CD14-positive monocyte (primary cell): Measurements from ENCODE around the gene ARSB. TPM values are rescaled to one million over a fixed set of nuclear protein-coding genes. Genes with fewer than 3 reads are reported as not detected.

Experiments used
- DNase-seq, 3 donors: peaks; one replicate each; pipeline ENCODE4 v3.0.0-alpha.2; 2011 to 2022
- H2AFZ ChIP-seq: 2 replicates; pipeline ENCODE4 v1.6.0; 2012; ENCODE audit warnings: mild to moderate bottlenecking, low read depth, low read length, inconsistent platforms; ENCODE audit not compliant: insufficient read depth, poor library complexity, severe bottlenecking
- H3K27ac ChIP-seq, 2 donors: 1 replicate in 1 of 2; 2 replicates in 1 of 2; pipeline ENCODE4 v1.5.1; 2012 to 2013; ENCODE audit warnings: low read length in 2 of 2, control low read depth in 1 of 2, inconsistent platforms in 1 of 2, low read depth in 1 of 2, mild to moderate bottlenecking in 1 of 2
- H3K27me3 ChIP-seq, 2 donors: one replicate each; pipeline versions ENCODE4 v1.6.0 to v1.6.1; 2011 to 2013; ENCODE audit warnings: low read length in 2 of 2; ENCODE audit not compliant: control insufficient read depth in 2 of 2, insufficient read depth in 2 of 2
- H3K36me3 ChIP-seq, 2 donors: replicated peaks in 1 of 2; 1 replicate in 1 of 2; 2 replicates in 1 of 2; pipeline versions ENCODE4 v1.5.1 to v1.6.1; 2012 to 2013; ENCODE audit warnings: low read length in 2 of 2, control low read depth in 1 of 2, inconsistent platforms in 1 of 2, mild to moderate bottlenecking in 1 of 2; ENCODE audit not compliant: insufficient read depth in 2 of 2, control insufficient read depth in 1 of 2
- H3K4me1 ChIP-seq, 2 donors: 1 replicate in 1 of 2; 2 replicates in 1 of 2; pipeline versions ENCODE4 v1.5.1 to v1.6.1; 2012 to 2013; ENCODE audit warnings: low read length in 2 of 2, control low read depth in 1 of 2, inconsistent platforms in 1 of 2, mild to moderate bottlenecking in 1 of 2, moderate library complexity in 1 of 2; ENCODE audit not compliant: insufficient read depth in 2 of 2, control insufficient read depth in 1 of 2
- H3K4me2 ChIP-seq: replicated peaks from 2 replicates; pipeline ENCODE3; 2012; ENCODE audit warnings: low read length, moderate library complexity, mild to moderate bottlenecking; ENCODE audit not compliant: poor library complexity, severe bottlenecking; ENCODE audit errors: extremely low read depth
- H3K4me3 ChIP-seq, 3 experiments: fragments of 200-600 bp in 1 of 3; sonication (generic) in 1 of 3; replicated peaks in 1 of 3; 1 replicate in 2 of 3; 2 replicates in 1 of 3; pipeline ENCODE4 v1.5.1; 2011 to 2013; ENCODE audit warnings: low read length in 3 of 3, mild to moderate bottlenecking in 3 of 3, control low read depth in 2 of 3, low read depth in 2 of 3, inconsistent platforms in 1 of 3, moderate library complexity in 1 of 3
- H3K79me2 ChIP-seq: 2 replicates; pipeline ENCODE4 v1.6.0; 2012; ENCODE audit warnings: mild to moderate bottlenecking, control low read depth, inconsistent platforms, low read length, moderate library complexity; ENCODE audit not compliant: insufficient read depth
- H3K9ac ChIP-seq: 2 replicates; pipeline ENCODE4 v1.6.0; 2017; ENCODE audit warnings: low read length, mild to moderate bottlenecking; ENCODE audit not compliant: insufficient read depth, poor library complexity, severe bottlenecking
- H3K9me3 ChIP-seq, 2 donors: replicated peaks in 1 of 2; 1 replicate in 1 of 2; 2 replicates in 1 of 2; pipeline versions ENCODE4 v1.5.1 to v1.6.1; 2012 to 2013; ENCODE audit warnings: low read length in 2 of 2, control low read depth in 1 of 2; ENCODE audit not compliant: control insufficient read depth in 1 of 2, insufficient read depth in 1 of 2
- H4K20me1 ChIP-seq: 2 replicates; pipeline ENCODE4 v1.6.0; 2012; ENCODE audit warnings: mild to moderate bottlenecking, low read length, control low read depth, moderate library complexity; ENCODE audit not compliant: insufficient read depth
- H3K27ac Mint-ChIP-seq, 7 donors: one replicate each; pipeline ENCODE4 v1.8.0; 2020; ENCODE audit warnings: mild to moderate bottlenecking in 7 of 7, mixed read lengths in 7 of 7, moderate library complexity in 6 of 7, inconsistent platforms in 2 of 7
- H3K27me3 Mint-ChIP-seq, 3 donors: one replicate each; pipeline ENCODE4 v1.8.0; 2021 to 2022; ENCODE audit warnings: low read depth in 3 of 3, mild to moderate bottlenecking in 3 of 3, mixed read lengths in 3 of 3, moderate library complexity in 3 of 3, inconsistent platforms in 1 of 3
- H3K36me3 Mint-ChIP-seq, 2 donors: one replicate each; pipeline ENCODE4 v1.8.0; 2020; ENCODE audit warnings: mixed read lengths in 2 of 2, inconsistent platforms in 1 of 2, mild to moderate bottlenecking in 1 of 2
- H3K4me1 Mint-ChIP-seq: one replicate; pipeline ENCODE4 v1.8.0; 2020; ENCODE audit warnings: mild to moderate bottlenecking, mixed read lengths
- H3K4me3 Mint-ChIP-seq, 2 donors: one replicate each; pipeline ENCODE4 v1.8.0; 2020; ENCODE audit warnings: mild to moderate bottlenecking in 2 of 2, mixed read lengths in 2 of 2, moderate library complexity in 1 of 2
- H3K9me3 Mint-ChIP-seq, 7 donors: one replicate each; pipeline ENCODE4 v1.8.0; 2020 to 2022; ENCODE audit warnings: mixed read lengths in 7 of 7, mild to moderate bottlenecking in 6 of 7, moderate library complexity in 6 of 7, inconsistent platforms in 2 of 7
- CTCF ChIP-seq: fragments of 200-600 bp; IDR thresholded peaks from one replicate; pipeline ENCODE4 v1.8.0; 2022; ENCODE audit warnings: antibody characterized with exemption, mild to moderate bottlenecking
- WGBS: methylation state at CpG from one replicate; pipeline ENCODE4 v1.1.5; 2013; ENCODE audit warnings: missing lambda C conversion rate; ENCODE audit not compliant: insufficient coverage; 5-methylcytosine and 5-hydroxymethylcytosine counted together
- intact Hi-C, 2 donors: fragments of 100-400 bp; cut with micrococcal nuclease; formaldehyde crosslinking; loops; one replicate each; pipeline versions ENCODE4 v1.15.0 to v1.15.1; 2023
- polyA plus RNA-seq, 3 donors: library from polyadenylated mRNA; depleted of rRNA in 1 of 3; unstranded in 2 of 3; stranded (reverse) in 1 of 3; fragments of 300-500 nt in 2 of 3; fragments of >200 nt in 1 of 3; fragmentation: Illumina TruSeq in 2 of 3; gene quantifications; 1 replicate in 2 of 3; 2 replicates in 1 of 3; pipeline ENCODE4 v1.2.3, GENCODE V29; 2012 to 2021

The ARSB gene
- polyA plus RNA-seq, 3 donors, result 18.0 to 28.7 (median 18.1) TPM

GRCh38 chr5:78810098-78810920, 174.8 kb downstream of the ARSB start:
- Histone ChIP-seq H3K4me2 (no peak overlapping the region), H3K9me3 (no peaks in the 10 kb centered on the region), H3K4me3 (no peak overlapping the region), H3K36me3 (peaks cover 0 to 9% of the 10 kb centered on the region in 2 donors), H3K27ac (no peak overlapping the region), H4K20me1 (no peaks in the 10 kb centered on the region), H3K9ac (no peak overlapping the region), H2AFZ (no peak overlapping the region), H3K4me1 (no peaks in the 10 kb centered on the region), H3K27me3 (no peaks in the 10 kb centered on the region), H3K79me2 (no peaks in the 10 kb centered on the region)
- Mint-ChIP-seq H3K9me3 (peaks cover 0 to 2% (median 0%) of the 10 kb centered on the region in 7 donors), H3K36me3 (peaks cover 3 to 10% of the 10 kb centered on the region in 2 donors), H3K4me1 (no peaks in the 10 kb centered on the region), H3K27me3 (no peaks in the 10 kb centered on the region), H3K4me3 (no peak overlapping the region), H3K27ac (no peak overlapping the region)
- intact Hi-C loops, result no loop called here
- 100% methylated on average over 3 of the region's 6 CpGs for WGBS
- DNase-seq, result no peak
- no peak for TF ChIP-seq CTCF

GRCh38 chr5:78809444-78809843, 175.7 kb downstream of the ARSB start:
- no peaks in the 10 kb centered on the region for H3K4me1 ChIP-seq
- H3K27ac ChIP-seq, result no peak overlapping the region
- TF ChIP-seq CTCF, result no peak
- H3K9me3 ChIP-seq, result no peaks in the 10 kb centered on the region
- H3K27me3 ChIP-seq, result no peaks in the 10 kb centered on the region
- intact Hi-C loops, result no loop called here
- H3K9ac ChIP-seq, result no peak overlapping the region
- no peaks in the 10 kb centered on the region for H3K36me3 ChIP-seq
- Mint-ChIP-seq H3K4me3 (no peak overlapping the region), H3K36me3 (peaks cover 3 to 8% of the 10 kb centered on the region in 2 donors), H3K27ac (no peak overlapping the region), H3K9me3 (peaks cover 0 to 2% (median 0%) of the 10 kb centered on the region in 7 donors), H3K27me3 (no peaks in the 10 kb centered on the region), H3K4me1 (no peaks in the 10 kb centered on the region)
- H3K4me2 ChIP-seq, result no peak overlapping the region
- H4K20me1 ChIP-seq, result no peaks in the 10 kb centered on the region
- H3K79me2 ChIP-seq, result no peaks in the 10 kb centered on the region
- no peak overlapping the region for H2AFZ ChIP-seq
- WGBS, result 98% methylated on average over 11 of the region's 11 CpGs
- no peak overlapping the region for H3K4me3 ChIP-seq
- DNase-seq, result no peak
